ENCODE results near the gene SLC22A1. TPM values are rescaled to one million over a fixed set of nuclear protein-coding genes. Genes with fewer than 3 reads are reported as not detected.

The SLC22A1 gene
- total and polyA plus RNA-seq, 10 of the 15 experiments (the other 5 are each of a cell fraction or from before 2014, with no cell fraction given): 0.09 to 0.28 (median 0.15) TPM; not detected in 3

- no peak for TF ChIP-seq ZBTB11 (CRISPR knock-in tag; IDR thresholded peaks at IDR 0.05)
- no peak for TF ChIP-seq RUNX3 (IDR thresholded peaks at IDR 0.05; ENCODE audit: low read length)
These were observed 9.8 kb upstream of the SLC22A1 start (continued) for GRCh38 chr6:160111806-160112205.

- in situ Hi-C loops (cut with MboI): no loop called here
- Histone ChIP-seq H3K27me3 (replicated peaks in 1 of 2; ENCODE audit: control insufficient read depth in 2 of 2, insufficient read depth in 2 of 2, low read length in 1 of 2) (no peaks in the 10 kb centered on the region), H3K79me2 (ENCODE audit: control insufficient read depth, insufficient read depth, low read length) (no peaks in the 10 kb centered on the region), H3K9me3 (replicated peaks; ENCODE audit: control insufficient read depth, insufficient read depth, low read length) (no peaks in the 10 kb centered on the region; the same call in 2 of the 3 replicates), H3K4me1 (ENCODE audit: control insufficient read depth, insufficient read depth, low read length) (no peaks in the 10 kb centered on the region), H4K20me1 (ENCODE audit: control insufficient read depth, insufficient read depth) (no peaks in the 10 kb centered on the region), H3K27ac (ENCODE audit: control insufficient read depth, insufficient read depth) (no peak overlapping the region), H3K4me2 (ENCODE audit: control insufficient read depth, insufficient read depth) (no peak overlapping the region), H2AFZ (ENCODE audit: control insufficient read depth, low read depth, low read length) (no peak overlapping the region), H3K4me3 (no peak overlapping the region), H3K36me3 (ENCODE audit: control insufficient read depth in 2 of 2, insufficient read depth in 2 of 2, low read length in 1 of 2) (no peaks in the 10 kb centered on the region; a peak in 2 of 4 replicates), H3K9ac (ENCODE audit: control insufficient read depth, insufficient read depth, low read length) (no peak overlapping the region)
- DNase-seq (ENCODE audit: low read depth, low spot score) (no peak), FAIRE-seq (no peak), ATAC-seq (no peak)
- no TSS peak for BruUV-seq (replicated peaks)
- intact Hi-C loops (cut with micrococcal nuclease; ENCODE audit: unreplicated experiment): no loop called here
- SMC1A ChIA-PET (ENCODE audit: uncharacterized antibody, unreplicated experiment): no interaction called here
- TF ChIP-seq RAD21 (IDR thresholded peaks at IDR 0.05; ENCODE audit: insufficient read depth, low read depth, low read length): no peak
- TF ChIP-seq CHD1 (IDR thresholded peaks at IDR 0.05; ENCODE audit: low read depth, low read length): no peak
- TF ChIP-seq SUZ12 (IDR thresholded peaks at IDR 0.05; ENCODE audit: unreplicated experiment): no peak
- no peak for TF ChIP-seq RELA (IDR thresholded peaks at IDR 0.05; ENCODE audit: borderline replicate concordance, partially characterized antibody)
- no peak for TF ChIP-seq CUX1 (IDR thresholded peaks at IDR 0.05; ENCODE audit: insufficient replicate concordance, low read depth, low read length)
- TF ChIP-seq NFXL1 (IDR thresholded peaks at IDR 0.05; ENCODE audit: borderline replicate concordance): no peak
- TF ChIP-seq SMAD1 (IDR thresholded peaks at IDR 0.05; ENCODE audit: low read depth, partially characterized antibody): no peak
- no peak for TF ChIP-seq BCL3 (IDR thresholded peaks at IDR 0.05; ENCODE audit: borderline replicate concordance, insufficient read depth, low read depth, low read length, poor library complexity, severe bottlenecking)
- TF ChIP-seq PML (IDR thresholded peaks at IDR 0.05; ENCODE audit: low read length): no peak
- POLR2A ChIA-PET: no interaction called here
- RAD21 ChIA-PET (ENCODE audit: unreplicated experiment): no interaction called here
- 100% methylated on average over 6 of the region's 6 CpGs for WGBS (ENCODE audit: insufficient coverage, insufficient replicate concordance, low lambda C conversion rate, missing lambda C conversion rate)
- CTCF ChIA-PET: interaction anchor here (0.6 to 0.9 kb wide), 2 partner anchors 10 to 286 kb away, joined by 3 read pairs; no protein-coding TSS in a partner anchor
These were observed 8.9 kb upstream of the SLC22A1 start for GRCh38 chr6:160112628-160113299.

Measured in GM12878 (cell line).